GM19099 (cell line): ENCODE measurements around the gene MAST4.

Experiments
- POLR2A ChIP-seq: IDR thresholded peaks from 3 replicates; pipeline ENCODE4 v1.6.1; 2011; ENCODE audit warnings: low read depth; ENCODE audit not compliant: insufficient read length; ENCODE audit errors: extremely low read depth

The MAST4 gene

GRCh38 chr5:67211926-67212325 is 615.7 kb downstream of the MAST4 start:
- no peak for TF ChIP-seq POLR2A

- no peak for TF ChIP-seq POLR2A
These were observed 617.8 kb downstream of the MAST4 start for GRCh38 chr5:67214036-67214435.

- no peak for TF ChIP-seq POLR2A
These were observed 618.7 kb downstream of the MAST4 start for GRCh38 chr5:67214707-67215447.

- peak; percentile 61 for TF ChIP-seq POLR2A
These were observed 619.6 kb downstream of the MAST4 start for GRCh38 chr5:67215519-67216471.

- no peak for TF ChIP-seq POLR2A
These were observed 620.4 kb downstream of the MAST4 start for GRCh38 chr5:67216564-67216963.
